CD14-positive monocyte (primary cell): ENCODE measurements around the gene POLG. TPM values are rescaled to one million over a fixed set of nuclear protein-coding genes. Genes with fewer than 3 reads are reported as not detected.

Source experiments
- DNase-seq, 3 donors: peaks; one replicate each; pipeline ENCODE4 v3.0.0-alpha.2; 2011 to 2022
- H2AFZ ChIP-seq: 2 replicates; pipeline ENCODE4 v1.6.0; 2012; ENCODE audit warnings: mild to moderate bottlenecking, low read depth, low read length, inconsistent platforms; ENCODE audit not compliant: insufficient read depth, poor library complexity, severe bottlenecking
- H3K27ac ChIP-seq, 2 donors: 1 replicate in 1 of 2; 2 replicates in 1 of 2; pipeline ENCODE4 v1.5.1; 2012 to 2013; ENCODE audit warnings: low read length in 2 of 2, control low read depth in 1 of 2, inconsistent platforms in 1 of 2, low read depth in 1 of 2, mild to moderate bottlenecking in 1 of 2
- H3K27me3 ChIP-seq, 2 donors: one replicate each; pipeline versions ENCODE4 v1.6.0 to v1.6.1; 2011 to 2013; ENCODE audit warnings: low read length in 2 of 2; ENCODE audit not compliant: control insufficient read depth in 2 of 2, insufficient read depth in 2 of 2
- H3K36me3 ChIP-seq, 2 donors: replicated peaks in 1 of 2; 1 replicate in 1 of 2; 2 replicates in 1 of 2; pipeline versions ENCODE4 v1.5.1 to v1.6.1; 2012 to 2013; ENCODE audit warnings: low read length in 2 of 2, control low read depth in 1 of 2, inconsistent platforms in 1 of 2, mild to moderate bottlenecking in 1 of 2; ENCODE audit not compliant: insufficient read depth in 2 of 2, control insufficient read depth in 1 of 2
- H3K4me1 ChIP-seq, 2 donors: 1 replicate in 1 of 2; 2 replicates in 1 of 2; pipeline versions ENCODE4 v1.5.1 to v1.6.1; 2012 to 2013; ENCODE audit warnings: low read length in 2 of 2, control low read depth in 1 of 2, inconsistent platforms in 1 of 2, mild to moderate bottlenecking in 1 of 2, moderate library complexity in 1 of 2; ENCODE audit not compliant: insufficient read depth in 2 of 2, control insufficient read depth in 1 of 2
- H3K4me2 ChIP-seq: replicated peaks from 2 replicates; pipeline ENCODE3; 2012; ENCODE audit warnings: low read length, moderate library complexity, mild to moderate bottlenecking; ENCODE audit not compliant: poor library complexity, severe bottlenecking; ENCODE audit errors: extremely low read depth
- H3K4me3 ChIP-seq, 3 experiments: fragments of 200-600 bp in 1 of 3; sonication (generic) in 1 of 3; replicated peaks in 1 of 3; 1 replicate in 2 of 3; 2 replicates in 1 of 3; pipeline ENCODE4 v1.5.1; 2011 to 2013; ENCODE audit warnings: low read length in 3 of 3, mild to moderate bottlenecking in 3 of 3, control low read depth in 2 of 3, low read depth in 2 of 3, inconsistent platforms in 1 of 3, moderate library complexity in 1 of 3
- H3K79me2 ChIP-seq: 2 replicates; pipeline ENCODE4 v1.6.0; 2012; ENCODE audit warnings: mild to moderate bottlenecking, control low read depth, inconsistent platforms, low read length, moderate library complexity; ENCODE audit not compliant: insufficient read depth
- H3K9ac ChIP-seq: 2 replicates; pipeline ENCODE4 v1.6.0; 2017; ENCODE audit warnings: low read length, mild to moderate bottlenecking; ENCODE audit not compliant: insufficient read depth, poor library complexity, severe bottlenecking
- H3K9me3 ChIP-seq, 2 donors: replicated peaks in 1 of 2; 1 replicate in 1 of 2; 2 replicates in 1 of 2; pipeline versions ENCODE4 v1.5.1 to v1.6.1; 2012 to 2013; ENCODE audit warnings: low read length in 2 of 2, control low read depth in 1 of 2; ENCODE audit not compliant: control insufficient read depth in 1 of 2, insufficient read depth in 1 of 2
- H4K20me1 ChIP-seq: 2 replicates; pipeline ENCODE4 v1.6.0; 2012; ENCODE audit warnings: mild to moderate bottlenecking, low read length, control low read depth, moderate library complexity; ENCODE audit not compliant: insufficient read depth
- H3K27ac Mint-ChIP-seq, 7 donors: one replicate each; pipeline ENCODE4 v1.8.0; 2020; ENCODE audit warnings: mild to moderate bottlenecking in 7 of 7, mixed read lengths in 7 of 7, moderate library complexity in 6 of 7, inconsistent platforms in 2 of 7
- H3K27me3 Mint-ChIP-seq, 3 donors: one replicate each; pipeline ENCODE4 v1.8.0; 2021 to 2022; ENCODE audit warnings: low read depth in 3 of 3, mild to moderate bottlenecking in 3 of 3, mixed read lengths in 3 of 3, moderate library complexity in 3 of 3, inconsistent platforms in 1 of 3
- H3K36me3 Mint-ChIP-seq, 2 donors: one replicate each; pipeline ENCODE4 v1.8.0; 2020; ENCODE audit warnings: mixed read lengths in 2 of 2, inconsistent platforms in 1 of 2, mild to moderate bottlenecking in 1 of 2
- H3K4me1 Mint-ChIP-seq: one replicate; pipeline ENCODE4 v1.8.0; 2020; ENCODE audit warnings: mild to moderate bottlenecking, mixed read lengths
- H3K4me3 Mint-ChIP-seq, 2 donors: one replicate each; pipeline ENCODE4 v1.8.0; 2020; ENCODE audit warnings: mild to moderate bottlenecking in 2 of 2, mixed read lengths in 2 of 2, moderate library complexity in 1 of 2
- H3K9me3 Mint-ChIP-seq, 7 donors: one replicate each; pipeline ENCODE4 v1.8.0; 2020 to 2022; ENCODE audit warnings: mixed read lengths in 7 of 7, mild to moderate bottlenecking in 6 of 7, moderate library complexity in 6 of 7, inconsistent platforms in 2 of 7
- WGBS: methylation state at CpG from one replicate; pipeline ENCODE4 v1.1.5; 2013; ENCODE audit warnings: missing lambda C conversion rate; ENCODE audit not compliant: insufficient coverage; 5-methylcytosine and 5-hydroxymethylcytosine counted together
- intact Hi-C, 2 donors: fragments of 100-400 bp; cut with micrococcal nuclease; formaldehyde crosslinking; loops; one replicate each; pipeline versions ENCODE4 v1.15.0 to v1.15.1; 2023
- polyA plus RNA-seq, 3 donors: library from polyadenylated mRNA; depleted of rRNA in 1 of 3; unstranded in 2 of 3; stranded (reverse) in 1 of 3; fragments of 300-500 nt in 2 of 3; fragments of >200 nt in 1 of 3; fragmentation: Illumina TruSeq in 2 of 3; gene quantifications; 1 replicate in 2 of 3; 2 replicates in 1 of 3; pipeline ENCODE4 v1.2.3, GENCODE V29; 2012 to 2021
- TF ChIP-seq, protein P1 (sequence below): fragments of 200-600 bp; IDR thresholded peaks from one replicate; pipeline ENCODE4 v1.8.0; 2022; ENCODE audit warnings: antibody characterized with exemption, mild to moderate bottlenecking

POLG gene
- polyA plus RNA-seq, 3 donors: 19.2 to 66.7 (median 21.6) TPM

DNA sequence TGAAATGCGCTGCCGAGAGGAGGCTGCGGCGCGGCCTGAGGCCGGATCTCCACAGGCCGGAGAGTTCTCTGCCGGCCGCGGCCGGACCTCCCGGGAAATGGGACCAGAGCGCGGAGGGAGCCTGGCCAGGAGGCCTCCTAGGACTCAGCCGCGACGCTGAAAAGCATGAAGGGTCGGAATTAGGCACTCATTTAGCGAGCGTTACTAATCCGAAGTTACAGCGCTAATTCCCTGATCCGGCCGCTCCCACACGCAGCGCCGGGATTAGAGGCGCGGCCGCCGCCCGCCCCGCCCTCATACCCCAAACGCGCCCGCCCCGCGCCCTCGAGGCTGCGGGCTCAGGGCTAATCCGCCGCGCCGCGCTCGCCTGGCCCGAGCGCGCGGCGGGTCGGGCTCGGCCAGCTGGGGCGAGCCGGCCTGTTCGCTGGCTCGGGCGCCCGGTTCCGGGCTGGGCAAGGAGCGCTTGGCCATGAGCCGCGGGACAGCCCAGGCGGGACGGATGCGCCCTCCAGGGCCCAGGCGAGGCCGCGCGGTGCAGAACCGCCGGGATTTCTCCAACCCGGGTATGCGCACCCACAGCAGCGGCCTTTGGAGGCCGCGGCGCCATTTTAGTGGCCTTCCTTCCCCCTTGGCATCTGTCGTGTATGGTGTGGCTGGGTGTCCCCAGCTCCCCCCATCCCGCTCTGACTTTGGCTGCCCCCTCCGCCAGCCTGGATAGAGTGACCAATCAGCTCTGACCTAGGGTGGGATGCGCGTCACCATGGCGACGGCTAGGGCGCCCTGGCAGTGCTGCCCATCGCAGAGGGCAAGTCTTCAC is 36.8 kb upstream of the POLG start:
- H2AFZ ChIP-seq: no peak overlapping the region
- TF ChIP-seq, protein P1, sequence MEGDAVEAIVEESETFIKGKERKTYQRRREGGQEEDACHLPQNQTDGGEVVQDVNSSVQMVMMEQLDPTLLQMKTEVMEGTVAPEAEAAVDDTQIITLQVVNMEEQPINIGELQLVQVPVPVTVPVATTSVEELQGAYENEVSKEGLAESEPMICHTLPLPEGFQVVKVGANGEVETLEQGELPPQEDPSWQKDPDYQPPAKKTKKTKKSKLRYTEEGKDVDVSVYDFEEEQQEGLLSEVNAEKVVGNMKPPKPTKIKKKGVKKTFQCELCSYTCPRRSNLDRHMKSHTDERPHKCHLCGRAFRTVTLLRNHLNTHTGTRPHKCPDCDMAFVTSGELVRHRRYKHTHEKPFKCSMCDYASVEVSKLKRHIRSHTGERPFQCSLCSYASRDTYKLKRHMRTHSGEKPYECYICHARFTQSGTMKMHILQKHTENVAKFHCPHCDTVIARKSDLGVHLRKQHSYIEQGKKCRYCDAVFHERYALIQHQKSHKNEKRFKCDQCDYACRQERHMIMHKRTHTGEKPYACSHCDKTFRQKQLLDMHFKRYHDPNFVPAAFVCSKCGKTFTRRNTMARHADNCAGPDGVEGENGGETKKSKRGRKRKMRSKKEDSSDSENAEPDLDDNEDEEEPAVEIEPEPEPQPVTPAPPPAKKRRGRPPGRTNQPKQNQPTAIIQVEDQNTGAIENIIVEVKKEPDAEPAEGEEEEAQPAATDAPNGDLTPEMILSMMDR: no peak
- Mint-ChIP-seq H3K4me1 (peaks cover 30% of the 10 kb centered on the region), H3K4me3 (peak overlapping the region in 1 of 2 donors; percentile 93), H3K36me3 (peaks cover 11 to 14% of the 10 kb centered on the region in 2 donors), H3K27me3 (peaks cover 93 to 97% (median 94%) of the 10 kb centered on the region in 3 donors), H3K27ac (no peak overlapping the region), H3K9me3 (peaks cover 3 to 33% (median 21%) of the 10 kb centered on the region in 7 donors)
- H3K4me3 ChIP-seq: no peak overlapping the region
- no peak overlapping the region for H3K9ac ChIP-seq
- WGBS: 3% methylated on average over 81 of the region's 87 CpGs
- DNase-seq: no peak
- no peaks in the 10 kb centered on the region for H4K20me1 ChIP-seq
- intact Hi-C loops: no loop called here
- H3K4me2 ChIP-seq: peak overlapping the region; percentile 33
- peaks cover 93 to 98% of the 10 kb centered on the region in 2 donors for H3K27me3 ChIP-seq
- H3K79me2 ChIP-seq: no peaks in the 10 kb centered on the region
- H3K4me1 ChIP-seq: peaks cover 25 to 37% of the 10 kb centered on the region in 2 donors
- H3K36me3 ChIP-seq: no peaks in the 10 kb centered on the region
- H3K9me3 ChIP-seq: peaks cover 5 to 64% of the 10 kb centered on the region in 2 donors
- H3K27ac ChIP-seq: no peak overlapping the region

DNA sequence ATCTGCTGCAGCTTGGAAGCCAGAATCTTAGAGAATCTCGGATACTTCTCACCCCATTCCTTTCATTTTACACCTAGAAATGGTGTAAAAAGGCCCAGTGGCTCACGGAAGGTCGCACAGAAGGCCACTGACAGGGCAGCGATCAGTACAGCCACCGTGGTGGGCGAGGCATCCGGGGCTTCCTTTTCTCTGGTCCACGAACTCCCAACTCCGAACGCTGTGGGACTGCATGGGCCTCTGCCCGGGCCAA is 36.3 kb upstream of the POLG start:
- Mint-ChIP-seq H3K27me3 (peaks cover 94 to 97% (median 96%) of the 10 kb centered on the region in 3 donors), H3K36me3 (peaks cover 11 to 16% of the 10 kb centered on the region in 2 donors), H3K4me3 (peak overlapping the region in 1 of 2 donors; percentile 93), H3K9me3 (peaks cover 3 to 33% (median 21%) of the 10 kb centered on the region in 7 donors), H3K27ac (no peak overlapping the region), H3K4me1 (peaks cover 32% of the 10 kb centered on the region)
- no peaks in the 10 kb centered on the region for H3K36me3 ChIP-seq
- TF ChIP-seq, protein P1: no peak
- H3K4me3 ChIP-seq: no peak overlapping the region
- no peak overlapping the region for H3K27ac ChIP-seq
- H3K4me2 ChIP-seq: peak overlapping the region; percentile 33
- H3K4me1 ChIP-seq: peaks cover 25 to 37% of the 10 kb centered on the region in 2 donors
- 3% methylated on average over 11 of the region's 11 CpGs for WGBS
- no peak for DNase-seq
- H3K79me2 ChIP-seq: no peaks in the 10 kb centered on the region
- H3K9ac ChIP-seq: no peak overlapping the region
- peaks cover 5 to 66% of the 10 kb centered on the region in 2 donors for H3K9me3 ChIP-seq
- H4K20me1 ChIP-seq: no peaks in the 10 kb centered on the region
- H3K27me3 ChIP-seq: peaks cover 95 to 98% of the 10 kb centered on the region in 2 donors
- intact Hi-C loops: no loop called here
- H2AFZ ChIP-seq: no peak overlapping the region
